D341Med (cell line): ENCODE results near the gene PCBP2.
"Not testable (repeated sequence)": the region's sequence is repeated elsewhere in the genome, so short reads cannot be mapped to it uniquely, and the experiment has no call there.

Source experiments
- DNase-seq: peaks from one replicate; pipeline ENCODE4 v3.0.0; 2012; ENCODE audit warnings: low spot score

PCBP2 gene

GRCh38 chr12:53451661-53452158 is at the start of gene PCBP2:
TSS of gene PCBP2 (plus strand) at chr12:53452102. CDS start at chr12:53454801, 2,699 bp downstream.
- peak; percentile 96 for DNase-seq

DNA sequence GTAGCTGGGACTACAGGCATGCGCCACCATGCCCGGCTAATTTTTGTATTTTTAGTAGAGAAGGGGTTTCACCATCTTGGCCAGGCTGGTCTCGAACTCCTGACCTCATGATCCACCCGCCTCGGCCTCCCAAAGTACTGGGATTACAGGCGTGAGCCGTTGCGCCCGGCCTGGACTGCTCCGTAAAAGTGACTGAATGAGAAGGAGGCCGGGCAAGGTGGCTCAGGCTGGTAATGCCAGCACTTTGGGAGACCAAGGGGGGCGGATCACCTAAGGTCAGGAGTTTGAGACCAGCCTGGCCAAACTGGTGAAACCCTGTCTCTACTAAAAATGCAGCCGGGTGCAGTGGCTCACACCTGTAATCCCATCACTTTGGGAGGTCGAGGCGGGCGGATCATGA is 49.6 kb upstream of the PCBP2 start:
- DNase-seq = not testable (repeated sequence)

DNA sequence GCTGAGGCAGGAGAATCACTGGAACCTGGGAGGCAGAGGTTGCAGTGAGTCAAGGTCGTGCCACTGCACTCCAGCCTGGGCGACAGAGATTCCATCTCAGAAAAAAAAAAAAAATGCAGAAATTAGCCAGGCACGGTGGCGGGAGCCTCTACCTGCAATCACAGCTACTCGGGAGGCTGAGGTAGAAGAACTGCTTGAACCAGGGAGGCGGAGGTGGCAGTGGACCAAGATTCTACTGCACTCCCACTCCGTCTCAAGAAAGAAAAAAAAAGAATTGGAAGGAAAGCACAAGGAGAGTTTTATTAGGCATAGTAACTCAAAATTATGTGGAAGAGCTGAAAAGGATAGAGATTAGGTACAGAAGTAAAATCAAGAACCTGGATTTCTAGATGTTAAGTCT is 49.0 kb upstream of the PCBP2 start:
- DNase-seq = no peak

GRCh38 chr12:53410951-53411350 is 41.0 kb upstream of the PCBP2 start:
- no peak for DNase-seq

- no peak for DNase-seq
Measured at GRCh38 chr12:53413485-53414204, 38.3 kb upstream of the PCBP2 start.

DNA sequence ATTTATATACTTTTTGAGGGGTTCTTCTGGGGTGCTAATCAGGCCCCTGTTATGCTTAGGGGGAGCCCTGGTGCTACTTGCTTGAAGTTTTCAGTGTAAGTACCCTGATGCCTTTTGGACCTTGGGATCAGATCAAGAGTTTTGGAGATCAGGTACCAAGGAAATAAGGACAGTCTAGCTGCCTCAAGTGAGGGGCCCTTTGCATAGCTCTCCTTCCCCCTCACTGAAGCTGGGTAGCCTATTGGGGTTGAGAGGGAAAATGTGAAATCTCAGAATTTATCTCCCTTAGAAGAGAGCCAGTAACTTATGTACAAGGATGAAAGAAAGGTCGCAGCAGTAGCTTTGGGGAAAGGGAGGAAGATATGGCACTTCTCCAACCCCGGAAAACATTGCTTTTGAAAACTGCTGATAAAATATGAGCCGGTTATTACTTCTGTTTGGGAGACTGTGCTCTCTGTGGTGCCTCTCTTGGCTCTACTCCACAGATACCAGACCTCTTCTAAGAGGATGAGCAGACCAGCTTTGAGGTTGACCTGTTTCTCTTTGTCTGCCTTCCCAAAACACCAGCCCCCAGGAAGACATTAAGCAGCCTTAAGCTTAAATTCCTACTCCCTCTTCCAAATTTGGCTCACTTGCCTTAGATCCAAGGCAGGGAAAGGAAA is 37.0 kb upstream of the PCBP2 start:
- DNase-seq = no peak

GRCh38 chr12:53415752-53416389 is 36.0 kb upstream of the PCBP2 start:
- DNase-seq = not testable (repeated sequence)

- not testable (repeated sequence) for DNase-seq
Measured at GRCh38 chr12:53417291-53417816, 34.5 kb upstream of the PCBP2 start.

DNA sequence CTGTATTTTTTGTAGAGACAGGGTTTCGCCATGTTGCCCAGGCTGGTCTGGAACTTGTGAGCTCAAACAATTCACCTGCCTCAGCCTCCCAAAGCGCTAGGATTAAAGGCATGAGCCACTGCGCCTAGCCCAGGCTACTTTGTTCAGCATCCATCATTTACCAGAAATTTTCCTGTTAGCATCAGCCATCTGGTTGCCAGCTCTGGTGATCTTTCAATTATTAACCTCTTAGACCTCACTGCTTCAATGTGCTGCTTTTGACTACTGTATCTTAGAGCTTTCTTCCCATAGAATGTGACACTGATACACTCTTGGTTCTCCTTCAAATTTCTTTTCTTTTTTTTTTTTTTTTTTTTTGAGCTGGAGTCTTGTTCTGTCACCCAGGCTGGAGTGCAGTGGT is 33.7 kb upstream of the PCBP2 start:
- DNase-seq = no peak

- DNase-seq = no peak
Measured at GRCh38 chr12:53419756-53420155, 32.1 kb upstream of the PCBP2 start.

DNA sequence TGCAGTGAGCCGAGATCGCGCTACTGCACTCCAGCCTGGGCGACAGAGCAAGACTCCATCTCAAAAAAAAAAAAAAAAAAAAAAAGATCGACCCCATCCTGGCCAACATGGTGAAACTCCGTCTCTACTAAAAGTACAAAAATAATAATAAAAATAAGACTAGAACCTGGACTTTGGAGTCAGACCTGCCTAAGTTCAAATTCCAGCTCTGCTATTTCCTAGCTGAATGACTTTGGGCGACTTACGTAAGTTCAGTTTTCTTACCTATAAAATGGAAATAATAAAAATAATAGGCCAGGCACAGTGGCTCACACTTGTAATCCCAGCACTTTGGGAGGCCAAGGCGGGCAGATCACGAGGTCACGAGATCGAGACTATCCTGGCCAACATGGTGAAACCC is 29.7 kb upstream of the PCBP2 start:
- not testable (repeated sequence) for DNase-seq

DNA sequence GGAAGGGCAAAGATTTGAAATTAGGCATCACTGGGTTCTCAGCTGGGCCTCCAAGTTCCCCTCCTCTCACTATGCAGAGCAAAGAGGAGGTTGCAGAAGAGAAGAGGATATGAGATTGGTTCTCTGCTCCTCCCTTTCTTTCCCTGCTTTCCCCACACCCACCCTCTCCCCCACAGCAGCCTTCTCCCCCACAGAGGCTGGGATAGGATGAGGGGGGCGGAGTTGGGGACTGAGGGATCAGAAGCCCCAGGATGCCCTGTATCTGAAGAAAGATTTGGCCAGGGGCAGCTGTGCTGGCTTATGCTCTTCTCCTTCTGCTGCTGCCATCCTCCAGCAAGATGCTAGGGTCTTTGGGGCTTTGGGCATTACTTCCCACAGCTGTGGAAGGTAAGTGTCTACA is 28.3 kb upstream of the PCBP2 start, which contains the start of gene AMHR2:
Gene AMHR2, plus strand, starts transcription at position 259 of the 400 bp plus-strand sequence. Its CDS starts 80 bp downstream, at position 339.
- DNase-seq = no peak

DNA sequence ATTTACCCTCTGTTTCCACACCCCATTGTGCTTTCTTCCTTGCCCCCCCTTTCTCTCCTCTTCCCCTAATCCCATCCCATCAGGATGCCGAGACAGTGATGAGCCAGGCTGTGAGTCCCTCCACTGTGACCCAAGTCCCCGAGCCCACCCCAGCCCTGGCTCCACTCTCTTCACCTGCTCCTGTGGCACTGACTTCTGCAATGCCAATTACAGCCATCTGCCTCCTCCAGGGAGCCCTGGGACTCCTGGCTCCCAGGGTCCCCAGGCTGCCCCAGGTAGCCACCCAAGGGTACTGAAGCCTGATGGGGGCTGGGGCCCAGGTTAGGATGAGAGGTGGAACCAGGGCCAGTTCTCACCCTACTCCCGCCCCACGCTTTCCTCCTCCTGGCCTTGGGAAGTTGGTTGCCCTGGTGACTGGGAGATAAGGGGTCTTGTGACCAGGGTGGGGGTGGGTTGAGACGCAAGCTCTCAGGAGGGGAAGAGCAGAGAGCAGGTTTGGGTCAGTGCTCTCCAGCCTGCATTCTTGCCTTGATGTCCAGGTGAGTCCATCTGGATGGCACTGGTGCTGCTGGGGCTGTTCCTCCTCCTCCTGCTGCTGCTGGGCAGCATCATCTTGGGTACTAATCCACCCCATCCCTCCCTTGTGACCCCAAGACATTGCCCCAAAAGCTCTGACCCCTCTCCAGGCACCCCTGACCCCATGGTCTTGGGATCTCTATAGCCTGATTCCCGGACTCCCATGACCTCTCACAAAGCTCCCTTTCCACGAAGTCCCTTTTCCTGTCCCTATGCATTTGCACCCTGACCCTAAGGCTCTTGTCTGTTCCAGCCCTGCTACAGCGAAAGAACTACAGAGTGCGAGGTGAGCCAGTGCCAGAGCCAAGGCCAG is 27.0 kb upstream of the PCBP2 start:
- no peak for DNase-seq

DNA sequence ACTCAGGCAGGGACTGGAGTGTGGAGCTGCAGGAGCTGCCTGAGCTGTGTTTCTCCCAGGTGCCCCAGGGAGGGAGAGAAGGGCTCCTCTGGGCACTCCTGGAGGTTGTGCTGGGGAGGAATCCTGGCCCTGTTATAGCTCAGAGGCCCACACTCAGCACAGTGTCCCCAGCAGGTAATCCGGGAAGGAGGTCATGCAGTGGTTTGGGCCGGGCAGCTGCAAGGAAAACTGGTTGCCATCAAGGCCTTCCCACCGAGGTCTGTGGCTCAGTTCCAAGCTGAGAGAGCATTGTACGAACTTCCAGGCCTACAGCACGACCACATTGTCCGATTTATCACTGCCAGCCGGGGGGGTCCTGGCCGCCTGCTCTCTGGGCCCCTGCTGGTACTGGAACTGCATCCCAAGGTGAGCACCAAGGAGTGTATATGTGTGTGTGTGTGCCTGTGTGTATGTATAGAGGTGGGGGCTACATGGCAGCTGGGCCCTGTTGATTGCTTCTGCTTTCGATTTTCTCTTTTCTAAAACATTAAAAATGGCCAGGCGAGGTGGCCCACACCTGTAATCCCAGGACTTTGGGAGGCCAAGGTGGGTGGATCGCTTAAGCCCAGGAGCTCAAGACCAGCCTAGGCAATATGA is 26.3 kb upstream of the PCBP2 start:
- DNase-seq = no peak

DNA sequence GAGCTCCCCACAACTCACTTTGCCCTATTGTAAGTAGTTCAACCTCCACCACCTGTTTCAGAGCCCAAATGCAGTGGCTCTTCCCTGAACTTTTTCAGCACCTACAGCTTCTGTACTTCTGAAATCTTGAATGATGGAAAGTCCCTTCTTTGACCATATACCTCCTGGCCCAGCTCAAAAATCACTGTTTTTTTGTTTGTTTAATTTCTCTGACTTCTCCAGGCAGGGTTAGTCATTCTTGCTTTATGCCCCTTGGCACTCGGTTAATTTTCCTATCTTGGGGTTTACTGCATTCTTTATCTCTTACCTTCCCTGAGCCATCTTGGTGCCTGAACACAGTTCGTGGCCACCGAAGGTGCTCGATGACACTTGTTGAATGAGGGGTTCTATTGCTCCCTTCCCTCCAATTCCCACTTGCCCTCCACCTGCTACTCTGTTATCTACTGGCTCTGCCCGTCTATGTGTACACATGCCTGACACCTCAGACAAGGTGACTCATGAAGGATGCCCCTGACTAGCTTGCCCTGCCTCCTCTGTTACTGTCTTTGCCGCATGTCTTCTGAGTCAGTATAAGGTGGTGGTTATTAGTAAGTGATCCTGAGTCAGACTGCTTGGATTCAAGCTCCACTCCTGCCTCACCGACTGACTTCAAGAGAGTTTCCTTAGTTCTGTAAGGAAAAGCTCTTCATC is 23.9 kb upstream of the PCBP2 start:
- DNase-seq = no peak

DNA sequence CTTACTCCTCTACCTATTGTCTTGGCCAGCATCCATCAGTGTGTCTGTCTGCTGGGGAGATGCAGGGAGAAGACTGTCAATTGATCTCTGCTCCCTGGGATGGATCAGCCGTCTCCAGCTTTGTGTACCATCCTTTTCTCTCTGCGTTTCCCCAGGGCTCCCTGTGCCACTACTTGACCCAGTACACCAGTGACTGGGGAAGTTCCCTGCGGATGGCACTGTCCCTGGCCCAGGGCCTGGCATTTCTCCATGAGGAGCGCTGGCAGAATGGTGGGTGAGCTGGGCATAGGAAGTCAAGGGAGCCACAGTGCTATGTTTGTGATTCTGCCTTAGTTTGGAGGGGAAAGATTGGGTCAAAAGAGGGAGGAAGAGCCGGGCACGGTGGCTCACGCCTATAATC is 23.2 kb upstream of the PCBP2 start:
- no peak for DNase-seq

GRCh38 chr12:53430116-53430515 is 21.8 kb upstream of the PCBP2 start:
- DNase-seq = no peak

GRCh38 chr12:53431187-53431586 is 20.7 kb upstream of the PCBP2 start:
- no peak for DNase-seq

GRCh38 chr12:53435326-53435725 is 16.6 kb upstream of the PCBP2 start:
- not testable (repeated sequence) for DNase-seq

GRCh38 chr12:53439582-53439981 is 12.3 kb upstream of the PCBP2 start:
- DNase-seq = not testable (repeated sequence)
